KBM-7 (cell line): ENCODE measurements around the gene CTIF.

Source experiments
- DNase-seq: peaks from one replicate; pipeline ENCODE4 v3.0.0-alpha.2; 2015
- in situ Hi-C: fragments of 300-500 bp; cut with MboI; formaldehyde crosslinking; loops from 2 replicates; pipeline ENCODE4 v1.14.3; 2020; ENCODE audit warnings: low sequenced_read_pairs, low pct_unique_long_range_greater_than_20kb, mixed read lengths

CTIF gene

GRCh38 chr18:48893061-48893607 is 354.3 kb downstream of the CTIF start:
- in situ Hi-C loops, result no loop called here
- DNase-seq, result no peak

DNA sequence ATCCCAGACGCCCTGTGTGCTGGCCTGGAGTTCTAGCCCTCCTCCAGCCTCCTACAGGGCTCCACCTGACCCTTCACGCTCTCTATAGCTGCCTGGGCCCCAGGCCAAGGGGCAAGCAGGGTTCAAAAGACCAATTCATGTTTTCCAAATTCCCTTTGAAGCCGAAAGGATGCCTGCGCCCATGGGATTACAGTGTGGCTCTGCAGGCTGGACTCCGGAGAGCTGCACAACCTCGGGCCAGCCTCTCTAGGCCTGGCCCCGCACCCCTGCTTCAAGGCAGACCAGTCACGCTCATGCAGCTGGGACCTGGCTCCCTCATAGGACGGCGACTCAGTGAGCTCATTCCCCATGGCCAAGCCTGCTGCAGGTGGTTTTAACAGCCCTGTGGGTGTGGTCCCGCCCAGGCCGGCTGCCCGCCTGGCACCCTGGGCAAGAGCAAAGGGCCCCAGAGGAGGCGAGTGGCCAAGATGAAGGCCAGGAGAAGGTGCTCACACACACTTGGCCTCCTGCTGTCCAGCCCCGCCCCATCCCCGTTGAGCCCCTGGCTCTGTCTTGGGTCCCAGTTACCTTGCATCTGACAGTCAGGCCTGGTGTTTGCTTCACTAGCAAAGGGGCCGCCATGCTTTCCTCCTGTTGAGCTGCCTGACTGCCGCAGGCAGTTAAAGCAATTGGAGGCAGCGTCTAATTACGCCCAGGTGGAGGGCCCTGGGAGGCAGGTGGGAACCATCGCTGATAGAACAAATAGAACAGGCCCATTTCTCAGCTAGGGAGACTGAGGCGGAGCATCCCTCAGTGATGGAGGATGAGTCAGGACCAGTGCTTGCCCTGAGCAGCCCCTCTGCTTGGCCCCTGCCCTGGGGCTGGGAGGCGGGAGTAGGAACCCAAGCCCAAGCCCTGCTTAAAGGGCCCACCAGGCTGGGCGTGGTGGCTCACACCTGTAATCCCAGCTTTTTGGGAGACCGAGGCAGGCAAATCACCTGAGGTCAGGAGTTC is 355.1 kb downstream of the CTIF start:
- DNase-seq, result no peak
- in situ Hi-C loops, result no loop called here

- no peak for DNase-seq
- in situ Hi-C loops, result no loop called here
These were observed 356.0 kb downstream of the CTIF start for GRCh38 chr18:48894799-48895346.

DNA sequence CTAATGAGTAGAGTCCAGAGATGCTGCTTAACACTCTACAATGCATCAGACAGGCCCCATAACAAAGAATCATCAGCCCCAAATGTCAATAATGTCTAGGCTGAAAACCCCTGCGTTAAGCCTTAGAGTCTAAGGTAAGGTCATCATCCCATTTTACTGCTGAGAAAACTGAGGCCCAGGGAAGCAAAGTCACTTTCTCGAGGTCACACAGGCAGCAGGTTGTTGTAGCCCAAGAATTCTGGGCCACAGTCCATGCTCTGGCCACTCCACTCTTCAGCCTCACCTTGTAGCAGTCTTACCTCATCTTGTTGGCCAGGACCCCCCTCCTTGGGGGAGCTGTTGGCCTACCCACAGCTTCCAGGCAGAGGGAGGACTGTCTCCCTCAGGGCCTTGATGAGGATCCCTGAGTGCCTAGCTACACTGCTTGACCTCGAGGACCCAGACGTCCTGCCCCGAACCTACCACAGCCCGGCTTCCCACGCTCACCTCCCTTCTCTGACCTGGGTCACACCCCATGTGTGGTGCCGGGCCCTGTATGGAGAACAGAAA is 357.6 kb downstream of the CTIF start:
- in situ Hi-C loops, result no loop called here
- no peak for DNase-seq

- in situ Hi-C loops, result no loop called here
- peak; percentile 95 for DNase-seq
These were observed 358.2 kb downstream of the CTIF start for GRCh38 chr18:48896875-48897511.

- in situ Hi-C loops, result no loop called here
These were observed 358.7 kb downstream of the CTIF start for GRCh38 chr18:48897531-48897930.

DNA sequence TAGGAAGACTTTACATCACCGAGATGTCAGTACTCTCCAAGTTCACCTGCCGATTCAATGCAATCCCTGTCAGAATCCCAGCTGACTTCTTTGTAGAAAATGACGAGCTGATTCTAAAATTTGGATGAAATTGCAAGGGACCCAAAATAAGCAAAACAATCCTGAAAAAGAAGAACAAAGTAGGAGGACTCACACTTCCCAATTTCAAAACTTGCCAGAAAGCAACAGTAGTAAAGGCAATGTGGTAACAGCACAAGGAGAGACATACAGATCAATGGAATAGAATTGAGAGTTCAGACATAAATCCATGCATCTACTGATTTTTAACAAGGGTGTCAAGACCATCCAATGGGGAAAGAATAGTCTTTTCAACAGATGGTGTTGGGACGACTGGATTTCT is 359.7 kb downstream of the CTIF start:
- in situ Hi-C loops, result no loop called here
- no peak for DNase-seq

More at GRCh38 chr18:48897531-48897930, 358.7 kb downstream of the CTIF start:
- no peak for DNase-seq

DNA sequence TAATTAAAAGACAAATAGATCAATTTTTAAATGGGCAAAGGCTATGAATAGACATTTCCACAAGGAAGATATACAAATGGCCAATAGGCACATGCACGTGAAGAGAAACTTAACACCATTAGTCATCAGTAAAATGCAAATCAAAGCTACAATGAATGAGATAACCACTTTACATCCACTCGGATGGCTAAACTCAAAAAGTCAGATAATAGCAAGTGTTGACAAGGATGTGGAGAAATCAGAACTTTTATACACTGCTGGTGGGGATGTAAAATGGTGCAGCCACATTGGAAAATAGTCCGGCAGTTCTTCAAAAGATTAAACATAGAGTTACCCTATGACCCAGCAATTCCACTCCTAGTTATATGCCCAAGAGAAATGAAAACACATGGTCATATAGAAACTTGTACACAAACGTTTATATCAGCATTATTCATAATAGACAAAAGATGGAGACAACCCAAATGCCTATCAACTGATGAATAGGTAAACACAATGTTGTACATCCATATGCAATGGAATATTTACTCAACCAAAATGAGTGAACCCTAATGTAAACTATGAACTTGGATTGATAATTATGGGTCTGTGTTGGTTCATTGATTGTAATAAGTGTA is 360.8 kb downstream of the CTIF start:
- DNase-seq, result no peak
- in situ Hi-C loops, result no loop called here

DNA sequence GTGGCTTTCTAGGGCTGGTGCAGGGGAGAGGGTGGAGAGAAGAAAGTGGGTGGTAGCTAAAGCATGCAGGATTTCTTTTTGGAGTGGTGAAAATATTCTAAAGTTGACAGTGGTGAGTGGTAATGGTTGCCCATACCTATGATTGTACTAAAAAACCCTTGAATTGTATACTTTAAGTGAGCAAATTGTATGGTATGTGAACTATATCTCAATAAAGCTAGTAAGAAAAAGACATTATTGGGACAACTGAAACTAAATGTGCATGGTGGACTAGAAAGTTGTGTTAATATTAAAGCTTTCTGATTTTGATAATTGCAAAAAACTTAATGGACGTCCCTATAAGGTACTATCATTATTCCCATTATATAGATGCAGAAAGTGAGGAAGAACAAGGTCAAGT is 361.6 kb downstream of the CTIF start:
- DNase-seq, result no peak
- in situ Hi-C loops, result no loop called here

- in situ Hi-C loops, result no loop called here
- no peak for DNase-seq
These were observed 362.6 kb downstream of the CTIF start for GRCh38 chr18:48901145-48902022.

DNA sequence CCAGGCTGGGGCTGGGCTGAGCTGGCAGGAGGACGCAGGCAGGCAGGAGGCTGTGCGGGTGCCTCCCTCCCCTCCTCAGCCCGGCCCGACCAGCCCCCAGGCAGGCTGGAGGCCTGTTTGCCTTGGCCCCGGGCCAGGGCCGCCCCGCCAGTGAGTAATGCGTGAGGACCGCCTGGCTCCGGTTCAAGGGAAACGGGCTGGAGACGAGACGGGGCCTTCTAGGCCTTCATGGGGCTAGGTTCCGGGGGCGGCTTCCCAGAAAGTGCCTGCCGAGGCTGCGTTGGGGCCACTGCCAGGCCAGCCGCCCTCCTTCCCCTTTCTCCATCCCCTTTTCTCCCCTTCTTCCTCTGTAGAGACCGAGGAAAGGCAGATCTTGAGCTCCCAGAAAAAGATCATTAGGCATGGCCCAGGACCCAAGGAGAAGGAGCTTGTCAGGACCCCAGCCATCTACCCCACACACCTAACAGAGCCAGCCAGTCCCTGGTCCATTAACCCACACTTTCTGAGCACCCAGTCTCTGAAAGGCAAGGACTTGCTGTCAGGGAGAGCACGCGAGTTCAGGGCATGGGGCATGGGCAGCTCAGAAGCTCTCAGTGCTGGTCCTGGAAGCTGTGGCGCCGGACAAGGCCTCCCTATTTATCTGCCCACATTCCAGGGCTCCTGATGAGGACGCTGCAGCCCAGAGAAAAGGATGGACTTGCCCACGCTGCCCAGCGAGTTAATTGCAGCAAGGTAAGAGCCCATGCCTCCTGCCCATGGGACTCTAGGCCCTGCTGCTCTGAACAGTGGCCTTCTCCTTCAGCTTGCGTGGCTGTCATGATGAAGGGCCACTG is 363.4 kb downstream of the CTIF start:
- DNase-seq, result peak; percentile 80
- in situ Hi-C loops, result no loop called here

GRCh38 chr18:48902856-48903601 is 364.2 kb downstream of the CTIF start:
- in situ Hi-C loops, result no loop called here
- DNase-seq, result no peak

DNA sequence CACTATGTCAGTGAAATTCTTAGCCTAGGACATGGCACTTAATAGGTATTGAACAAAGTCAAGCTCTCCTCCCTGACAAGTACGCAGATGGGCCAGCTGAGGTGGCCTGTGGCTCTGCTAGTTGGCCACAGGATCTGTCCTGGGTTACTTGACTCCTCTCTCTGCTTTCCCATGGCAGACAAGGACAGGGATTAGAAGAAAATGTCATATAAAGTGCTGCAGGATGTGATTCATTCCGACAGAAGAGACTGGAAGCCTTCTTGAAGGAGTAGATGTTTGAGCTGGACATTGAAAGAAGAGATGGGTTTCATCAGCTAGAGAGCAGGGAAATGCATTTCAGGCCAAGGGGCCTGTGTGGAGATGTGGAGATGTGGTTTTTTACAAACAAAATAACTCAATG is 365.3 kb downstream of the CTIF start:
- no peak for DNase-seq
- in situ Hi-C loops, result no loop called here

DNA sequence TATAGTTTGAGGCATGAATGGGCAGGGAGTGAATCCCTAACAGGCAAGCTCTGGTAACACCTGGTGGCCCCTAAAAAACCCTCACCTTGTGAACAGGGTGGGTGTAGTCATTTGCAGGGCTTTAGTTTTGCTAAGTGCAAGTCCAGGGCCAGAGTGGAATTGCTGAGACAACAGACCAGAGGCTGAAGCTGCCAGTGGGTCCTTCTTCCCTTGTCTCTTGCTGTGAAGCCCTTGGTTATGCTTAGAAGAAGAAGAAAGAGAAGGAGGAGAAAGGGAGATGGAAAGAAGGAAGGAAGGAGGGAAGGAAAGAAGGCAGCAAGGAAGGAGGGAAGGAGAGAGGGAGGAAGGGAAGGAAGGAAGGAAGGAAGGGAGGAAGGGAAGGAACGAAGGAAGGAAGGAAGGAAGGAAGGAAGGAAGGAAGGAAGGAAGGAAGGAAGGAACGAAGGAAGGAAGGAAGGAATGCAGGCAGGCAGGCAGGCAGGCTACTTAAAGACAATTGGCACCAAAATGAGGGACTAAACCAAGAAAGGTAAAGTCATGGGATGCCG is 366.1 kb downstream of the CTIF start:
- in situ Hi-C loops, result no loop called here
- DNase-seq, result no peak

DNA sequence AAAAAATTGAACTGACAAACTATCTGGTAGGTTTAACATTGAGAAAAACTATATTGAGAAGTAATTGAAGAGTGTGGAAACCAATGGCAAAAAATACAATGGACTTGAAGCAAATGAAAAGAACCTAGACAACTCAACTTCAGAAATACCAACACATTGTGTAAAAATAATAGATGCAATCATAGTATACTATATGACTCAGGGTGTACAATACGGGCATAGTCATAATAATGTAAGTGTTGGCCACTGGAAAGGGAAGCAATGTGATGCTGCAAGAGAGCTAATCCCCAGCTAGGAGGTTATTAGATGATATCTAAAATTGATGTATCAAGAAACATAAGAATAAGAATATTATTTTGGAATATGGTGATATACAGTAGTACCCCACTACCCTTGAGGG is 366.7 kb downstream of the CTIF start:
- in situ Hi-C loops, result no loop called here
- no peak for DNase-seq

- in situ Hi-C loops, result no loop called here
These were observed 370.1 kb downstream of the CTIF start for GRCh38 chr18:48908916-48909315.

GRCh38 chr18:48909721-48910120 is 370.9 kb downstream of the CTIF start:
- no peak for DNase-seq
- in situ Hi-C loops, result no loop called here

More at GRCh38 chr18:48908916-48909315, 370.1 kb downstream of the CTIF start:
- no peak for DNase-seq
